SK-N-SH (cell line): ENCODE data around the gene MRPL43. TPM values are rescaled to one million over a fixed set of nuclear protein-coding genes. Genes with fewer than 3 reads are reported as not detected.

Experiments used
- CTCF ChIA-PET: fragments of 300-600, 350-600 bp; formaldehyde crosslinking; extraction: SDS; loops from one replicate; lab custom pipeline; 2021; lab: Yijun Ruan, JAX
- POLR2A ChIA-PET: fragments of 350-600 bp; sonication (Branson Sonifier 250); formaldehyde crosslinking; extraction: SDS; loops from one replicate; lab custom pipeline; 2020; ENCODE audit warnings: antibody characterized with exemption, inconsistent platforms; lab: Yijun Ruan, JAX
- DNase-seq: peaks from one replicate; pipeline ENCODE4 v3.0.0; 2012
- H2AFZ ChIP-seq: fragments of 200-600 bp; sonication (generic); 2 replicates; pipeline ENCODE4 v1.8.1; 2016; ENCODE audit warnings: antibody characterized with exemption, mild to moderate bottlenecking, low read depth
- H3F3A ChIP-seq: fragments of 200-600 bp; sonication (generic); replicated peaks from 2 replicates; pipeline ENCODE3; 2016; ENCODE audit warnings: antibody characterized with exemption, mild to moderate bottlenecking; ENCODE audit not compliant: insufficient read depth
- H3K27ac ChIP-seq, 2 experiments: fragments of 200-500 bp in 1 of 2; fragments of 200-600 bp in 1 of 2; sonication (Bioruptor generic) in 1 of 2; sonication (generic), shearing (Covaris generic) in 1 of 2; 2 replicates each; pipeline versions ENCODE4 v1.5.1 to v1.6.1; 2014 to 2016; ENCODE audit warnings: low read depth in 2 of 2, inconsistent platforms in 1 of 2, low read length in 1 of 2, mild to moderate bottlenecking in 1 of 2, mixed read lengths in 1 of 2
- H3K27me3 ChIP-seq: fragments of 200-600 bp; sonication (generic), shearing (Covaris generic); 2 replicates; pipeline ENCODE4 v1.6.1; 2016; ENCODE audit warnings: mixed run types; ENCODE audit not compliant: insufficient read depth
- H3K36me3 ChIP-seq, 2 experiments: fragments of 200-500 bp in 1 of 2; fragments of 200-600 bp in 1 of 2; sonication (Bioruptor generic) in 1 of 2; sonication (generic) in 1 of 2; replicated peaks in 1 of 2; 2 replicates each; pipeline versions ENCODE3 to v1.5.1; 2014 to 2016; ENCODE audit warnings: low read length in 1 of 2, mild to moderate bottlenecking in 1 of 2; ENCODE audit not compliant: insufficient read depth in 2 of 2, control insufficient read depth in 1 of 2
- H3K4me1 ChIP-seq, 2 experiments: fragments of 200-500 bp in 1 of 2; fragments of 200-600 bp in 1 of 2; sonication (Bioruptor generic) in 1 of 2; sonication (generic), shearing (Covaris generic) in 1 of 2; 2 replicates each; pipeline versions ENCODE4 v1.5.1 to v1.6.1; 2014 to 2016; ENCODE audit warnings: low read depth in 1 of 2, low read length in 1 of 2, mixed run types in 1 of 2; ENCODE audit not compliant: insufficient read depth in 2 of 2, control insufficient read depth in 1 of 2
- H3K4me2 ChIP-seq: fragments of 200-600 bp; sonication (generic), shearing (Covaris generic); 2 replicates; pipeline ENCODE4 v1.6.1; 2017; ENCODE audit warnings: mixed run types
- H3K4me3 ChIP-seq, 2 experiments: fragments of 200-500 bp in 1 of 2; fragments of 200-600 bp in 1 of 2; sonication (Bioruptor generic) in 1 of 2; sonication (generic), shearing (Covaris generic) in 1 of 2; 2 replicates each; pipeline versions ENCODE4 v1.5.1 to v1.8.1; 2014 to 2016; ENCODE audit warnings: low read depth in 2 of 2, inconsistent platforms in 1 of 2, low read length in 1 of 2, mild to moderate bottlenecking in 1 of 2, mixed read lengths in 1 of 2, moderate library complexity in 1 of 2
- H3K79me2 ChIP-seq: fragments of 200-600 bp; sonication (generic); 2 replicates; pipeline ENCODE4 v1.8.1; 2017; ENCODE audit warnings: mild to moderate bottlenecking; ENCODE audit not compliant: insufficient read depth
- H3K9ac ChIP-seq: fragments of 200-600 bp; sonication (generic); 2 replicates; pipeline ENCODE4 v1.6.1; 2017; ENCODE audit warnings: mixed run types
- H3K9me2 ChIP-seq: fragments of 200-600 bp; sonication (generic); 2 replicates; pipeline ENCODE4 v1.6.1; 2017; ENCODE audit warnings: mixed run types
- H3K9me3 ChIP-seq: fragments of 200-600 bp; sonication (generic); 2 replicates; pipeline ENCODE4 v1.6.1; 2017; ENCODE audit warnings: mixed run types, mild to moderate bottlenecking, moderate library complexity
- H4K20me1 ChIP-seq: fragments of 200-600 bp; sonication (generic); 2 replicates; pipeline ENCODE4 v1.6.1; 2017; ENCODE audit warnings: mild to moderate bottlenecking, mixed run types; ENCODE audit not compliant: insufficient read depth
- CTCF ChIP-seq: fragments of 200-600 bp; sonication (generic); IDR thresholded peaks from 2 replicates; pipeline ENCODE4 v1.6.1; 2017; ENCODE audit warnings: antibody characterized with exemption, mild to moderate bottlenecking, moderate library complexity
- ELF1 ChIP-seq: IDR thresholded peaks from 2 replicates; pipeline ENCODE4 v1.4.0; 2012
- EP300 ChIP-seq, 2 experiments: IDR thresholded peaks; 2 replicates each; pipeline versions ENCODE4 v1.4.0 to v1.6.1; 2012; ENCODE audit warnings: borderline replicate concordance in 1 of 2, low read depth in 1 of 2, low read length in 1 of 2
- EZH2phosphoT487 ChIP-seq: fragments of 200-600 bp; sonication (generic); IDR thresholded peaks from 2 replicates; pipeline ENCODE4 v1.6.1; 2017; ENCODE audit warnings: low read depth, mixed run types, mild to moderate bottlenecking, antibody characterized with exemption, moderate library complexity, borderline replicate concordance
- FOSL2 ChIP-seq: IDR thresholded peaks from 2 replicates; pipeline ENCODE4 v1.4.0; 2012; ENCODE audit warnings: low read depth, mild to moderate bottlenecking, moderate library complexity, borderline replicate concordance
- FOXM1 ChIP-seq: IDR thresholded peaks from 2 replicates; pipeline ENCODE4 v1.4.0; 2012; ENCODE audit warnings: low read depth, mild to moderate bottlenecking
- GATA2 ChIP-seq: sonication (generic); formaldehyde crosslinking; IDR thresholded peaks from 2 replicates; pipeline ENCODE4 v1.5.0; 2020; ENCODE audit warnings: mild to moderate bottlenecking, missing genetic modification reagents
- MXI1 ChIP-seq: IDR thresholded peaks from 2 replicates; pipeline ENCODE4 v1.6.1; 2012; ENCODE audit warnings: mild to moderate bottlenecking, low read depth, low read length, improper control_type of control experiment
- PBX3 ChIP-seq: IDR thresholded peaks from 2 replicates; pipeline ENCODE4; 2012
- RAD21 ChIP-seq: IDR thresholded peaks from 2 replicates; pipeline ENCODE4 v1.6.1; 2012; ENCODE audit warnings: mild to moderate bottlenecking, low read length
- REST ChIP-seq: IDR thresholded peaks from 2 replicates; pipeline ENCODE4 v1.6.1; 2012; ENCODE audit warnings: mild to moderate bottlenecking, low read depth, low read length, moderate library complexity
- SIN3A ChIP-seq: IDR thresholded peaks from 2 replicates; pipeline ENCODE4 v1.6.1; 2012; ENCODE audit warnings: low read depth, mild to moderate bottlenecking, low read length, moderate library complexity, borderline replicate concordance
- TAF1 ChIP-seq: IDR thresholded peaks from 2 replicates; pipeline ENCODE4 v1.6.1; 2012; ENCODE audit warnings: low read depth, mild to moderate bottlenecking, low read length, moderate library complexity, borderline replicate concordance
- TEAD4 ChIP-seq: IDR thresholded peaks from 2 replicates; pipeline ENCODE4 v1.4.0; 2012; ENCODE audit warnings: mild to moderate bottlenecking, borderline replicate concordance; ENCODE audit not compliant: insufficient read depth
- YY1 ChIP-seq: IDR thresholded peaks from 2 replicates; pipeline ENCODE4 v1.4.0; 2012; ENCODE audit warnings: low read depth, mild to moderate bottlenecking
- WGBS: methylation state at CpG from one replicate; pipeline ENCODE4 v1.1.6; 2017; ENCODE audit warnings: low lambda C conversion rate; 5-methylcytosine and 5-hydroxymethylcytosine counted together
- polyA plus RNA-seq, 3 experiments: library from polyadenylated mRNA; depleted of rRNA; stranded (reverse); fragments of >200 nt; gene quantifications; 2 replicates each; pipeline ENCODE4 v1.2.3, GENCODE V29; 2012
- TF ChIP-seq, protein P1 (sequence below): IDR thresholded peaks from 2 replicates; pipeline ENCODE4 v1.4.0; 2012; ENCODE audit warnings: low read depth
- TF ChIP-seq, protein P2 (sequence below): fragments of 150-350 bp; IDR thresholded peaks from 2 replicates; pipeline ENCODE4 v1.6.1; 2017; ENCODE audit warnings: antibody characterized with exemption, low read length, low read depth, borderline replicate concordance
- TF ChIP-seq, protein P3 (sequence below): IDR thresholded peaks from 2 replicates; pipeline ENCODE4 v1.4.0; 2012; ENCODE audit warnings: low read depth, borderline replicate concordance

MRPL43 gene
- polyA plus RNA-seq, 1 of the 3 experiments (the other 2 are of a cell fraction): 208 TPM

DNA sequence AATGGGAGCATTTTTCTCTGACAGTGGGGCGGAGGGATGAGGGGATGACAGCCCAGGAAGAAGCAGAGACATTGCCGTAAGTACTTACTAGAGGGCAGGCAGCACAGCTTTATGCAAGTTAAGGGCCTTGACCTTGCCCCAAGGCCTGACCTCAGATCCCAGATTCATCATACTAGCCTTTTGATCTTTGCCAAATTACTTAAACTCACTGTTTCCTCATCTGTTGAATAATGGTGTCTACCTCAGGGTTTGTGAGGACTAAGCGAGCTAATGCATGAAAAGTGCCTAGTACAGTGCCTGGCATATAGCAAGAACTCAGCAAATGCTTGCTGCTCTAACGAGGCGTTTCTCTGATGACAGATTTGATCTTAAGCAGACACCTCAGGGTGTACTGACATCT lies 21.5 kb downstream of the MRPL43 start:
- no peak overlapping the region for H3K27ac ChIP-seq
- ChIA-PET POLR2A (interaction anchor here (1.3 kb wide), 1 partner anchor 52 kb away, joined by 3 read pairs; no protein-coding TSS in a partner anchor), CTCF (interaction anchor here (0.6 to 3.8 kb wide), 5 partner anchors 28 to 88 kb away, joined by 3 to 15 read pairs (median 7); no protein-coding TSS in a partner anchor)
- DNase-seq: no peak
- WGBS: 84% methylated on average over 4 of the region's 5 CpGs
- H3K36me3 ChIP-seq: peaks cover 43 to 53% of the 10 kb centered on the region in 2 experiments
- no peaks in the 10 kb centered on the region for H3K79me2 ChIP-seq
- H3K4me2 ChIP-seq: no peak overlapping the region
- no peaks in the 10 kb centered on the region for H3K9me2 ChIP-seq
- no peak overlapping the region for H3K4me3 ChIP-seq
- H2AFZ ChIP-seq: no peak overlapping the region
- no peak overlapping the region for H3K9ac ChIP-seq
- no peaks in the 10 kb centered on the region for H4K20me1 ChIP-seq
- H3F3A ChIP-seq: peaks cover 10% of the 10 kb centered on the region
- peaks cover 4 to 18% of the 10 kb centered on the region in 2 experiments; a peak in 2 of 4 replicates for H3K4me1 ChIP-seq
- no peaks in the 10 kb centered on the region for H3K9me3 ChIP-seq
- no peak for TF ChIP-seq FOSL2
- TF ChIP-seq EP300 (IDR thresholded peaks at IDR 0.05; ENCODE audit: borderline replicate concordance in 1 of 2, low read depth in 1 of 2, low read length in 1 of 2): no peak
- no peak for TF ChIP-seq ELF1
- no peak for TF ChIP-seq MXI1
- no peak for TF ChIP-seq PBX3
- TF ChIP-seq EZH2phosphoT487: no peak
- no peak for TF ChIP-seq TEAD4
- TF ChIP-seq CTCF: no peak
- no peak for TF ChIP-seq GATA2 (CRISPR knock-in tag)
- TF ChIP-seq, protein P1, sequence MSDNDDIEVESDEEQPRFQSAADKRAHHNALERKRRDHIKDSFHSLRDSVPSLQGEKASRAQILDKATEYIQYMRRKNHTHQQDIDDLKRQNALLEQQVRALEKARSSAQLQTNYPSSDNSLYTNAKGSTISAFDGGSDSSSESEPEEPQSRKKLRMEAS: no peak
- TF ChIP-seq, protein P2, sequence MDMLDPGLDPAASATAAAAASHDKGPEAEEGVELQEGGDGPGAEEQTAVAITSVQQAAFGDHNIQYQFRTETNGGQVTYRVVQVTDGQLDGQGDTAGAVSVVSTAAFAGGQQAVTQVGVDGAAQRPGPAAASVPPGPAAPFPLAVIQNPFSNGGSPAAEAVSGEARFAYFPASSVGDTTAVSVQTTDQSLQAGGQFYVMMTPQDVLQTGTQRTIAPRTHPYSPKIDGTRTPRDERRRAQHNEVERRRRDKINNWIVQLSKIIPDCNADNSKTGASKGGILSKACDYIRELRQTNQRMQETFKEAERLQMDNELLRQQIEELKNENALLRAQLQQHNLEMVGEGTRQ: no peak
- no peak for TF ChIP-seq TAF1
- no peak for TF ChIP-seq SIN3A
- TF ChIP-seq, protein P3, sequence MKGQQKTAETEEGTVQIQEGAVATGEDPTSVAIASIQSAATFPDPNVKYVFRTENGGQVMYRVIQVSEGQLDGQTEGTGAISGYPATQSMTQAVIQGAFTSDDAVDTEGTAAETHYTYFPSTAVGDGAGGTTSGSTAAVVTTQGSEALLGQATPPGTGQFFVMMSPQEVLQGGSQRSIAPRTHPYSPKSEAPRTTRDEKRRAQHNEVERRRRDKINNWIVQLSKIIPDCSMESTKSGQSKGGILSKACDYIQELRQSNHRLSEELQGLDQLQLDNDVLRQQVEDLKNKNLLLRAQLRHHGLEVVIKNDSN: no peak
- TF ChIP-seq FOXM1: no peak
- no peak for TF ChIP-seq YY1
- no peak for TF ChIP-seq REST
- TF ChIP-seq RAD21: no peak
- H3K27me3 ChIP-seq: no peaks in the 10 kb centered on the region
